Colonic mucosa (tissue), 4 donors: ENCODE data around the gene NSDHL. TPM values are rescaled to one million over a fixed set of nuclear protein-coding genes. Genes with fewer than 3 reads are reported as not detected.

Experiments
- DNase-seq: peaks from one replicate; pipeline ENCODE4 v3.0.0-alpha.2; 2020
- H3K27ac ChIP-seq: fragments of 200-600 bp; one replicate; pipeline ENCODE4 v1.8.0; 2021
- H3K27me3 ChIP-seq: fragments of 200-600 bp; one replicate; pipeline ENCODE4 v1.8.0; 2021
- H3K36me3 ChIP-seq: fragments of 200-600 bp; one replicate; pipeline ENCODE4 v1.8.0; 2021
- H3K4me1 ChIP-seq: fragments of 200-600 bp; one replicate; pipeline ENCODE4 v1.8.0; 2021; ENCODE audit warnings: mild to moderate bottlenecking
- H3K4me3 ChIP-seq: fragments of 200-600 bp; one replicate; pipeline ENCODE4 v1.8.0; 2021
- H3K9ac ChIP-seq, 2 donors: one replicate each; pipeline ENCODE4 v1.7.0; 2013; ENCODE audit warnings: control low read depth in 2 of 2, low read depth in 2 of 2, low read length in 2 of 2
- H3K9me3 ChIP-seq: fragments of 200-600 bp; one replicate; pipeline ENCODE4 v1.8.0; 2021
- CTCF ChIP-seq: fragments of 200-600 bp; IDR thresholded peaks from one replicate; pipeline ENCODE4 v1.8.0; 2022; ENCODE audit warnings: antibody characterized with exemption, mild to moderate bottlenecking
- intact Hi-C: fragments of 100-400 bp; cut with DNase I; formaldehyde crosslinking; loops from one replicate; pipeline ENCODE4 v1.14.1; 2022
- total RNA-seq, 2 donors: library from RNA; stranded (reverse); fragmentation: NEBNext Ultra II Directional in 1 of 2; extraction: Animal tissue kit (Norgen Biotek cat#: 25700) in 1 of 2; gene quantifications; one replicate each; pipeline ENCODE4 v1.2.1, GENCODE V29; 2021
- donor health status: healthy.
- donor health status: DM: no; HTN: no; CAD: no.
- donor health status: DM: no; HTN: no; CAD: no.

NSDHL gene
- total RNA-seq, 2 donors from 2014 or later = 25.3 to 28.8 TPM

DNA sequence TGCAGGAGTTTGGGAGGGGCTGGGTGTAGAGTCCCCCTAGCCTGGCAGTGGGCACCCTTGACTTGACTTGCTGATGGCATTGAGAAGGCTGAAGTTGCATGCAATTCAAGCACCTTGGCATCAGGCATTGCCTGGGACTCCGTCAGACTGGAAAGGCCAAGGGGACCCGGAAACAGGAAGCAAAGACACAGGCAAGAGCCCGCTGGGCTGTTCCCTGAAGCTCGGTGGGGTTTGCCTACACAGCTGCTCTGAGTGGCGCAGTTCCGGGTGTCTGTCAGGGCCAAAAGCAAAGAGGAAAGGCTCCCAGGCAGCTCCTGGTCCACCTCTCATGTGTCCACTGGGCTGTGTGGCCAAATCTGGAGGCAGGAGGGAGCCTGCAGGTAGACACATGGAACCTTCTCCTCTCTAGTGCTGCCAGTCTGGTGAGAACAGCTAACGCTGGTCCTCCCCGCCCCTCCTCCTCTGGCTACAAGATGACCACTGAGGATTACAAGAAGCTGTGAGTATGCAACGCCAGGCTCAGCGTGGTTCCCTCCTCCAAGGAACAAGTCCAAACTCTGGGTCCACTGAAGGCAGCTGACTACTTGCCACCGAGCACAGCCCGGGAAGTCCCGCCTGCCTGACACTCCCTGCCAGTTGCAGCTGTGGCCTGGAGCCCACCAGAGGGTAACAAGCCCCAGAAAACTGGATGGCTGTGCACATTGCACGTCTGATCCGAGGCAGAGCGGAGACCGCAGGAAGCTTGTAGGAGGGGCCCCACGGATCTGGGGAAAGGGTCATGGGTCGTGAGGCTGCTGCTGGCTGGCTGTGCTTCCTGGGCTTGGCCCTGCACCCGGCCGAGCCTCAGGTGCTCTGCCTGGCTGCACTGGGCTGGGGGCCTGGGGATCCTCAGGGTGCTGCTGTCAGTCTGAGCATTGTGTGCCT, 87.1 kb downstream of the NSDHL start:
- DNase-seq = no peak
- no peak for TF ChIP-seq CTCF
- Histone ChIP-seq H3K4me3 (no peak overlapping the region), H3K36me3 (no peaks in the 10 kb centered on the region), H3K27ac (no peak overlapping the region), H3K9ac (no peak overlapping the region), H3K27me3 (no peaks in the 10 kb centered on the region), H3K9me3 (no peaks in the 10 kb centered on the region), H3K4me1 (no peaks in the 10 kb centered on the region)
- intact Hi-C loops = loop anchor here (5.0 kb wide), 1 partner anchor 51 kb away; no protein-coding TSS in a partner anchor

DNA sequence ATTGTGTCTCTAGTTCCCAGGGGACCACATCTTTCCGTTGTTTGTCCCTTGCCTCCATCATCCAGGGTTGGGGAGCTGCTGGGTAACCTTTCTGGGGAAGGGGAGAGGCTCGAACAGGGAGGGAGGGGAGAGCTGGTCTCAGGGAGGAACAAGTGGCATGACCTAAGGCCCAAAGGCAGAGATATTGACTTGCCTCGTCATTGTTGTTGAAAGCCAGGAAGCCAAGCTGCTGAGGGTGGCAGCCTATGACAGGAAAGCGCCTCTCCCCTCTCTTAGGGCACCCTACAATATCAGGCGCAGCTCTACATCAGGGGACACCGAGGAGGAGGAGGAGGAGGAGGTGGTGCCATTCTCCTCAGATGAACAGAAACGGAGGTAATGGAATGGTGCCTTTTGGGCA, 87.8 kb downstream of the NSDHL start:
- DNase-seq = no peak
- Histone ChIP-seq H3K4me1 (no peaks in the 10 kb centered on the region), H3K27me3 (no peaks in the 10 kb centered on the region), H3K9me3 (no peaks in the 10 kb centered on the region), H3K36me3 (no peaks in the 10 kb centered on the region), H3K9ac (no peak overlapping the region), H3K4me3 (no peak overlapping the region), H3K27ac (no peak overlapping the region)
- intact Hi-C loops = loop anchor here (5.0 kb wide), 1 partner anchor 51 kb away; no protein-coding TSS in a partner anchor
- TF ChIP-seq CTCF = no peak

Other genes with a start within 250 kb of the NSDHL start
- under 1 TPM in 1 of 2 donors, not detected in 1; 0.03 TPM for gene GABRQ, start 193.2 kb upstream of the NSDHL start, total RNA-seq
- under 1 TPM in 1 of 2 donors, not detected in 1; 0.40 TPM for gene MAGEA3, start 132.3 kb upstream of the NSDHL start, total RNA-seq
- gene CSAG2, start 121.8 kb upstream of the NSDHL start, total RNA-seq = not detected
- under 1 TPM in 1 of 2 donors, not detected in 1; 0.62 TPM for gene MAGEA2B, start 116.4 kb upstream of the NSDHL start, total RNA-seq
- gene CSAG1, start 97.3 kb upstream of the NSDHL start, total RNA-seq = not detected
- gene MAGEA12, start 97.3 kb upstream of the NSDHL start, total RNA-seq = under 1 TPM in 1 of 2 donors, not detected in 1; 0.20 TPM
- not detected for gene MAGEA2, start 77.2 kb upstream of the NSDHL start, total RNA-seq
- not detected for gene CSAG3, start 71.8 kb upstream of the NSDHL start, total RNA-seq
- under 1 TPM in 1 of 2 donors, not detected in 1; 0.32 TPM for gene MAGEA6, start 61.4 kb upstream of the NSDHL start, total RNA-seq
- 10 to 100 TPM; 19.0 to 20.4 TPM for gene CETN2, start 306 bp upstream of the NSDHL start, total RNA-seq
- 1 to 10 TPM; 3.6 to 4.5 TPM for gene ZNF185, start 67.0 kb downstream of the NSDHL start, total RNA-seq
- not detected for gene PNMA5, start 163.1 kb downstream of the NSDHL start, total RNA-seq
- under 1 TPM; 0.15 to 0.21 TPM for gene PNMA3, start 225.4 kb downstream of the NSDHL start, total RNA-seq
- gene PNMA6A, start 241.4 kb downstream of the NSDHL start, total RNA-seq = under 1 TPM; 0.17 to 0.37 TPM